GM12873 (cell line): Measurements from ENCODE around the gene TUBB3.

ENCODE experiments used
- TF ChIP-seq, protein P1 (sequence below): IDR thresholded peaks from 2 replicates; pipeline ENCODE4 v1.5.1; 2012; ENCODE audit warnings: low read depth, mild to moderate bottlenecking, moderate library complexity, low read length, control low read depth; ENCODE audit not compliant: insufficient read depth; ENCODE audit errors: missing control alignments

Gene TUBB3

GRCh38 chr16:89971495-89972243 is 48.5 kb downstream of the TUBB3 start:
- TF ChIP-seq, protein P1, sequence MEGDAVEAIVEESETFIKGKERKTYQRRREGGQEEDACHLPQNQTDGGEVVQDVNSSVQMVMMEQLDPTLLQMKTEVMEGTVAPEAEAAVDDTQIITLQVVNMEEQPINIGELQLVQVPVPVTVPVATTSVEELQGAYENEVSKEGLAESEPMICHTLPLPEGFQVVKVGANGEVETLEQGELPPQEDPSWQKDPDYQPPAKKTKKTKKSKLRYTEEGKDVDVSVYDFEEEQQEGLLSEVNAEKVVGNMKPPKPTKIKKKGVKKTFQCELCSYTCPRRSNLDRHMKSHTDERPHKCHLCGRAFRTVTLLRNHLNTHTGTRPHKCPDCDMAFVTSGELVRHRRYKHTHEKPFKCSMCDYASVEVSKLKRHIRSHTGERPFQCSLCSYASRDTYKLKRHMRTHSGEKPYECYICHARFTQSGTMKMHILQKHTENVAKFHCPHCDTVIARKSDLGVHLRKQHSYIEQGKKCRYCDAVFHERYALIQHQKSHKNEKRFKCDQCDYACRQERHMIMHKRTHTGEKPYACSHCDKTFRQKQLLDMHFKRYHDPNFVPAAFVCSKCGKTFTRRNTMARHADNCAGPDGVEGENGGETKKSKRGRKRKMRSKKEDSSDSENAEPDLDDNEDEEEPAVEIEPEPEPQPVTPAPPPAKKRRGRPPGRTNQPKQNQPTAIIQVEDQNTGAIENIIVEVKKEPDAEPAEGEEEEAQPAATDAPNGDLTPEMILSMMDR = no peak

- TF ChIP-seq, protein P1 = no peak
Observed at GRCh38 chr16:89972244-89973234, 49.4 kb downstream of the TUBB3 start.

GRCh38 chr16:89973235-89973634 is 50.1 kb downstream of the TUBB3 start:
- TF ChIP-seq, protein P1 = no peak

GRCh38 chr16:89973654-89974335 is 50.7 kb downstream of the TUBB3 start:
- TF ChIP-seq, protein P1 = no peak

GRCh38 chr16:89974870-89975269 is 51.7 kb downstream of the TUBB3 start:
- TF ChIP-seq, protein P1 = no peak

- TF ChIP-seq, protein P1 = no peak
Observed at GRCh38 chr16:89981414-89981813, 58.3 kb downstream of the TUBB3 start.
